Osteocyte (in vitro differentiated cells): ENCODE measurements around the gene ARHGAP9. TPM values are rescaled to one million over a fixed set of nuclear protein-coding genes. Genes with fewer than 3 reads are reported as not detected.

Source experiments
- DNase-seq: peaks from one replicate; pipeline ENCODE4 v3.0.0; 2021; ENCODE audit warnings: mixed read lengths; ENCODE audit not compliant: unreplicated experiment; ENCODE audit errors: extremely low spot score
- H3K27ac Mint-ChIP-seq: one replicate; pipeline ENCODE4 v1.8.0; 2021; ENCODE audit warnings: mild to moderate bottlenecking, mixed read lengths; ENCODE audit not compliant: unreplicated experiment
- H3K27me3 Mint-ChIP-seq: one replicate; pipeline ENCODE4 v1.8.0; 2021; ENCODE audit warnings: mixed read lengths; ENCODE audit not compliant: unreplicated experiment
- H3K36me3 Mint-ChIP-seq: one replicate; pipeline ENCODE4 v1.8.0; 2021; ENCODE audit warnings: mixed read lengths; ENCODE audit not compliant: unreplicated experiment
- H3K4me1 Mint-ChIP-seq: one replicate; pipeline ENCODE4 v1.8.0; 2021; ENCODE audit warnings: mixed read lengths; ENCODE audit not compliant: unreplicated experiment
- H3K4me3 Mint-ChIP-seq: one replicate; pipeline ENCODE4 v1.8.0; 2021; ENCODE audit warnings: mild to moderate bottlenecking, moderate library complexity, mixed read lengths; ENCODE audit not compliant: unreplicated experiment
- H3K9me3 Mint-ChIP-seq: one replicate; pipeline ENCODE4 v1.8.0; 2021; ENCODE audit warnings: mixed read lengths; ENCODE audit not compliant: unreplicated experiment
- total RNA-seq: library from RNA; stranded (reverse); gene quantifications from 2 replicates; pipeline ENCODE4 v1.2.1, GENCODE V29; 2021
- TF ChIP-seq, protein P1 (sequence below): fragments of 200-600 bp; sonication (generic); IDR thresholded peaks from 2 replicates; pipeline ENCODE4 v1.5.0; 2021; ENCODE audit warnings: antibody characterized with exemption, mild to moderate bottlenecking, moderate library complexity

The ARHGAP9 gene
- total RNA-seq, 1 donor from 2014 or later, result 1.5 TPM

DNA sequence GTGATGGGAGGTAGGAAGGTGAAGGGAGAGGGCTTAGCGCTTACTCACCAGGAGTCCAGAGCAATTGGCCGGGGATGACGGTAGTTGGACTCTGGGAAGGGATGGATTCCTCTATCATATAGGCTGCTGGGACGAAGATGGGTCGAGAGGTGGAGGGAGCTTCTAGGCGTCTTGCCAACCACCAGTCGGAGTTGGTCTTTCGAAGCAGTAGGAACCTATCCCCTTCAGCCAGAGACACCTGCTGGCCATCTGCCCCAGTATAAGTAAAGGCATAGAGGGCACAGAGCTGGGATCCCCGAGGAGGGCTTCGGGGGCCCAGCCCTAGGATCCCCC lies 657 bp downstream of the ARHGAP9 start:
- Mint-ChIP-seq H3K27me3 (peaks cover 39% of the 10 kb centered on the region), H3K4me1 (peaks cover 20% of the 10 kb centered on the region), H3K27ac (no peak overlapping the region), H3K9me3 (no peaks in the 10 kb centered on the region), H3K4me3 (no peak overlapping the region), H3K36me3 (no peaks in the 10 kb centered on the region)
- TF ChIP-seq, protein P1, sequence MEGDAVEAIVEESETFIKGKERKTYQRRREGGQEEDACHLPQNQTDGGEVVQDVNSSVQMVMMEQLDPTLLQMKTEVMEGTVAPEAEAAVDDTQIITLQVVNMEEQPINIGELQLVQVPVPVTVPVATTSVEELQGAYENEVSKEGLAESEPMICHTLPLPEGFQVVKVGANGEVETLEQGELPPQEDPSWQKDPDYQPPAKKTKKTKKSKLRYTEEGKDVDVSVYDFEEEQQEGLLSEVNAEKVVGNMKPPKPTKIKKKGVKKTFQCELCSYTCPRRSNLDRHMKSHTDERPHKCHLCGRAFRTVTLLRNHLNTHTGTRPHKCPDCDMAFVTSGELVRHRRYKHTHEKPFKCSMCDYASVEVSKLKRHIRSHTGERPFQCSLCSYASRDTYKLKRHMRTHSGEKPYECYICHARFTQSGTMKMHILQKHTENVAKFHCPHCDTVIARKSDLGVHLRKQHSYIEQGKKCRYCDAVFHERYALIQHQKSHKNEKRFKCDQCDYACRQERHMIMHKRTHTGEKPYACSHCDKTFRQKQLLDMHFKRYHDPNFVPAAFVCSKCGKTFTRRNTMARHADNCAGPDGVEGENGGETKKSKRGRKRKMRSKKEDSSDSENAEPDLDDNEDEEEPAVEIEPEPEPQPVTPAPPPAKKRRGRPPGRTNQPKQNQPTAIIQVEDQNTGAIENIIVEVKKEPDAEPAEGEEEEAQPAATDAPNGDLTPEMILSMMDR, result no peak
- DNase-seq, result peak; percentile 82

DNA sequence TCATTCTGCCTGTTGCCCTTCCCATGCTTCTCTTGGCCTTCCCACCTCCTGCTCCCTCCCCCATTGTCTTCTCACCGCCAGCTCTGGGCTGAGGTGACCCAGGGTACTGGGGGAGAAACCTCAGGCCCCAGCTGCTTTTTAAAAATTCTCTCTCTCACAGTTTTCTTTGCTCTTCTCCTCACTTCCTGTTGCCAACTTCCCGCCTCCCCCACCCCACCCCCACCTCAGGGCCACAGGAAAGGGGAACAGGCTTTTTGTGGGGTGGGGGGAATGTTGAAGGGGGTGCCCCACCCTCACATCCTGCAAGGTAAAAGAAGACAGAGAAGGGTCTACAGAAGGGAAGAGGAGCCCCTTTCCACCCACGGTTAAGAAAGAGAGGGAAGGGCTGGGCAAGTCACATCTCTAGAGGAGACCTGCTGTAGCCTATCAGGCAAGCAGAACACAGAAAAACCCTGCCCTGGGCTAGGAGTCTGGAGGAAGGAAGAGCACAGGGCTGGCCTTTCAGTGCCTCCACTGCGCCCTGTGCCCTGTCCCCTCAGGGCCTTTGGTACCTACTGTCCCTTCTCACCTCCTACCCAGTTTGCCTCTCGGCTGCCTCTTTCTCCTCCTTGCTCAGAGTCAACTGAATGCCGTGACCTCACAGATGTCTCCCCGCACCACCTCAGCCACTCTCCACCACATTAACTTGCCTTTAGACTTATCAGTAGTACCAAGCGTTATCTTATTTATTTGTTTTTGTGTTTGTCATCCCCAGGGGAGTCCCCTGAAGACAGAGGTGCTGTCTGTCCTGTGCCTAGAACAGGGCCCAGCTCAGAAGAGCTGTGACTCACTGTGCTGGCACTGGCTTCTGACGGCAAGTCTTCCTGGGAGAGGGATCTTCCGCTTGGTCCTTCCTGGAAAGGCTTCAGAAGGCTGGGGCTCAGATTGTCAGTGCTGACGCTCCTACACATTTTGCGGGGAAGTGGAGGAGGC lies 1.7 kb downstream of the ARHGAP9 start:
- Mint-ChIP-seq H3K4me1 (peaks cover 13% of the 10 kb centered on the region), H3K36me3 (no peaks in the 10 kb centered on the region), H3K9me3 (no peaks in the 10 kb centered on the region), H3K27me3 (peaks cover 46% of the 10 kb centered on the region), H3K4me3 (no peak overlapping the region), H3K27ac (no peak overlapping the region)
- TF ChIP-seq, protein P1, result no peak
- DNase-seq, result no peak

DNA sequence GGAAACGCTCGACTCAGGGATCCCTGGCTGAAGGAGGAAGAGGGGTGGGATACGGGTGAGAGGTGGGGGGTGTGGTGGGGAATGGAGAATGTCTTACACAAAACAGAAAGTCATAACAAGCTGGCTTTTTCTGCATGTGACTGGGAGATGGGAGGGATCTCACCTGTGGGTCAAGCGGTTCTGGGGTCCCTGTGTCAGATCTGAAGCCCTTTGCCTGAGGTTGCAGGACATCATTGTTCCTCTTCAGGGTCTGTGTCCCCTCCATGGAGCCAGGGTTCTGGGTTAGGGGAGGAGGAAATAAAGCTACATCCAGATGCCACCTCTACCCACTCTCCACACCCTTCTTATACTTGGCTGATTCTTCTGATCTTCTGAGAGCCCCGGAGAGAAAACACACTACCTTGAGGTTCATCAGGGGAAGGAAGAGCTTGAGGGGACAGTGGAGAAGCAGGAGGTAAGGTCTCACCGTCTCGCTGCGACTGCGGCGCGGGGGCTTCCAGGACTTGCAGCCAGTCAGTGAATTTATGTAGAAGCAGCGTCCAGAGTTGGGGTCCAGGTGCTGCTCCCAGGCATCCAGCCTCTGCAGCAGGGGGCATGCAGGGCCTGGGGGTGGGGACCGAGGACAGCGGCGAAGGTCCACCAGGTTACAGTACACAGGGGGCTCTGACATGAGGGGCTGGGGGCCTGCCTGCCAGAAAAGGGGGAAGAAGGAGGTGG lies 2.5 kb downstream of the ARHGAP9 start:
- no peak overlapping the region for H3K4me3 Mint-ChIP-seq
- H3K4me1 Mint-ChIP-seq, result peaks cover 13% of the 10 kb centered on the region
- TF ChIP-seq, protein P1, result no peak

DNA sequence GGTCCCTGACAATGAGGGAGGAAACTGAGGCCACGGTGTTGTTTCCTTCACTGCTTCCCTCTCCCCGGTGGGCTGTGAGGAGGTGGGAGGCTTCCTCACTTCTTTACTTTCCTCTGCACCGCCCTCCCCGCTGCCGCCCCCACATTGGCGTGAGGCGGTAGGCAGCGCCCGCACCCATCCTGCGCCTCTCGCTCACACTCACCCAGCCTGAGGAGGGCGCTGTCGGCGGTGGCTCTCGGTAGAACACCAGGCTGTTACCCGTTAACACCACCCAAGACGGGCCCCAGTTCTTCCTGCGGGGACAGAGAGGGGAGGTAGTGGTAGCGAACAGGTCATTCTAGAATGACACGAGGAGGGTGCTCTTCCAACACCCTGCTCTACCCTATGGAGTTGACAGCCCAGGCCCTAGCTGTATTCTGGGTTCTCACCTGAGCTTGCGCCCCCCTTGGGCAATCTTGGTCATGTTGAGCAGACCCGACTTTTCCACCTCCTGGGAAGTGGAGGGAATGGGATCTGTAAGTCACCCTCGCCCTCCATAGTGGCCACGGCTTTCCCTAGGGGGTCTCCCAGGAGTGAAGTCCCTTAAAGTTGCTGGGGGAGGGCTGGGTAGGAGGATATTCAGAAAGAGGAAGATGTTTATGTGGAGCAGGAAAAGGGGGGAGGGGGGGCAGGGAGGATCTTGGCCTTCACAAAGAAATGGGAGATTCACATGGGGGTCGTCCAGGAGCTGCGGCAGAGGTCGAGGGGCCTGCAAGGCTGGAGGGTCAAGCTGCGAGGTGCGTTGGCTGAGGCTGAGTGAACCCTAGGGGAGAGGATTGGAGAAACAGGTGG lies 3.3 kb downstream of the ARHGAP9 start:
- Mint-ChIP-seq H3K4me3 (peak overlapping the region; percentile 51), H3K9me3 (no peaks in the 10 kb centered on the region), H3K4me1 (peaks cover 13% of the 10 kb centered on the region), H3K27ac (no peak overlapping the region), H3K36me3 (no peaks in the 10 kb centered on the region), H3K27me3 (peaks cover 57% of the 10 kb centered on the region)
- peak; percentile 75 for DNase-seq
- TF ChIP-seq, protein P1, result no peak

More for the DNA sequence above, 2.5 kb downstream of the ARHGAP9 start:
- H3K27ac Mint-ChIP-seq, result no peak overlapping the region
- no peaks in the 10 kb centered on the region for H3K36me3 Mint-ChIP-seq
- DNase-seq, result peak; percentile 75
- H3K9me3 Mint-ChIP-seq, result no peaks in the 10 kb centered on the region
- peaks cover 54% of the 10 kb centered on the region for H3K27me3 Mint-ChIP-seq
